ENCODE data around the gene EPHX1. TPM values are rescaled to one million over a fixed set of nuclear protein-coding genes. Genes with fewer than 3 reads are reported as not detected.

EPHX1 gene
- total RNA-seq, 1 donor from 2014 or later, result 1.0 TPM

DNA sequence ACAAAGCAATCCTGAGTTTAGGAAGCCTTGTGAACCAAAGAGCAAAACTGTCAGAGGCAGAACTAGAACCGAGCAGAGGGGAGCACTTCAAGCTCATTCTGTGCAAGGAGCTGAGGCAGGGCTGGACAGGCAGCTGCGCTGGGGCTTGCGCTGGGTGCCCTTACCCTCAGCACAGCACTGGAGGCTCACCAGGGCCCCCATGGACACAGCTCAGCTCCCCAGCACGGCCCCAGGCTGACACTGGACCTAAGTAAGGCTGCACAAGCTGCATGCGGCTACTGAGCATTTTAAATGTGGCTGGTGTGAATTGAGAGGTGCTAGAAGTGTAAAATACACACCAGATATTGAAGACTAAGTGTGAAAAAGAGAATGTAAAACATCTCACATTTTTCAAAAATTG is 50.2 kb downstream of the EPHX1 start:
- intact Hi-C loops (cut with micrococcal nuclease), result no loop called here

DNA sequence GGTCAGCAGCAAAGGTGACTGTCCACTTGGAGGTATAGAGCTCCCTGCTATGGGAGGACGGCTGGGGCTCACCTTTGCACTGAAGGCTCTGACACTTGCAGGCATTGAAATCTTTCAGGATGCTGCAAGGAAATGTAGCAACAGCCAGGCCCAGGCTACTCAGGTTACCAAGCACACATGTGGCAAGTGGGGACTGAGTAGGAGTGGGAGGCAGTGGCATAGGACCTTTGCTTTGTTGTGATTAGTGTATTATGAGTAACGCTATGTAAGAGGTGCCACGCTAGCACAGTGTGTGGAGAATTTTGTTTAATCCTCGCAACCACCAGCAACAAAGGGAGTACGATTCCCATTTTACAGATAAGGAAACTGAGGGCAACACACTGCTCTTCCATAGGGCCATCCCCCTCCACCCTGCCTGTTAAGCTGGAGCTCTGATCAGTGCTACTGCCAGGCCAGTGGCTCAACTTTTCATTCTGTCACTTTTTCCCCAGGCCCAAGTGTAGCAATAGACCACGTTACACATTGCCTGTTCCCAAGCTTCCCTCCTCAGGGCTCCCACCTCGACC is 51.0 kb downstream of the EPHX1 start:
- intact Hi-C loops (cut with micrococcal nuclease), result no loop called here

DNA sequence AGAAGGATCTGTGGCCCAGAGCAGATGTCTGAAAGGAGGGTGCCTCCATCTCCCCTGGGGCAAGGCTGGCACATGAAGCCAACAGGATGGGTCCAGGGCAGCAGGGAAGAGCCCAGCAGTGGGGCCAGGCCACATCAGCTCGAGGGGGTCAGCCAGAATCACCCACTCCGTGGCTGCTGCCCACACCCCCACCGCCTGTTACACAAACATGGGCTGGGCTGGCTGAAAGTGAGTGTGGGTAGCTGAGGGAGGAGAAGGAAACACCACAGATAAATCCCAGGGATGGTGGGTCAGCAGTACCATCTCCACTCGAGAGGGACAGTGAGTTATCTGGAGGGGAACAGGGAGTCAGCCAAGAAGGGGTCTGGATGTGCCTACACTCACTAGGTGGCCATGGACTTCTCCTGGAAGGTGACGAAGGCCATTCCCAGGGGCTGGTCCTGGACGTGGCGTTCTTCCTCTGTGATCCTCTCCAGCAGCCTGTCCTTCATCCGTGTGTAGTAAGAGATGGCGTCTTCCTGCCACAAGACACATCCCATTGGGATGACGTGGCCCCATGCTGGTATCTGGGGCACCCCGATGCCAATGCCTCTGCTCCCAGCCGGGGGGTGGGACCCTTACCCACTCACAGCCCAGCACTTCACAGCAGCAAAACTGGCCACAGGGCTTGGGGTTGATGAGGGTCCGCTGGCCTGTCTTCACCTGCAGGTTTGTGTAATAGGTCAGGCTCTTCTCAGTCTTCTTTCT is 52.1 kb downstream of the EPHX1 start:
- intact Hi-C loops (cut with micrococcal nuclease), result no loop called here

DNA sequence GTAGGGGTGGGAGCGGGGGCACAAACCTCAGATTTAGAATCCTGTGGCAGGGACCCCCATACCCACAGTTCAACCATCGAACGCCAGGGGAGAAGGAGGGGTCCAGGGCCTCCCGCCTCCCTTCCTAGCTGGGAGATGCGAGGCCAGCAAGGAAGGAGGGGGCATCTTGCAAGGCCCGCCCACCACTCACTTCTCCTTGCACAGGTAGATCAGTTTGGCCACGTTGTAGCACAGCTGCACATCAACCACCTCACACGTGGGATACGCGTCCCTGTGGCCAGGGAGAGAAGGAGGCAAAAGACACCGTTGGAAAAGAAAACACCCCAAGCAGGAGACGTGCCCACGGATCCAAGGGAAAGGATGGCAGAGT is 52.6 kb downstream of the EPHX1 start:
- intact Hi-C loops (cut with micrococcal nuclease), result no loop called here

DNA sequence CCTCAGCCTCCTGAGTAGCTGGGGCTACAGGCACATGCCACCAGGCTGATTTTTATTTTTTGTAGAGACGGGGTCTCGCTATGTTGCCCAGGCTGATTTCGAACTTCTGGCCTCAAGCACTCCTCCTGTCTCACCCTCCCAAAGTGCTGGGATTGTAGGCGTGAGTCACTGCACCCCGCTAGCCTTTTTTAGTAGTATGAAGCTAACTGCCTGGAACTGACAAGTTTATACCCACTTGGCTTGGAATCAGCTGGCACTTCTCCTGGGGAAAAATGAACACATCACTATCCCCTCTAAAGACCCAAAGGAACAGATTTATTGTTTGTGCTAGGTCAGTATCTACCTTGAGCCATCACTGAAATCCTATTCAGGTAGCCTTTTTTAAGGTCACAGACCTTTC is 53.2 kb downstream of the EPHX1 start:
- intact Hi-C loops (cut with micrococcal nuclease), result no loop called here

DNA sequence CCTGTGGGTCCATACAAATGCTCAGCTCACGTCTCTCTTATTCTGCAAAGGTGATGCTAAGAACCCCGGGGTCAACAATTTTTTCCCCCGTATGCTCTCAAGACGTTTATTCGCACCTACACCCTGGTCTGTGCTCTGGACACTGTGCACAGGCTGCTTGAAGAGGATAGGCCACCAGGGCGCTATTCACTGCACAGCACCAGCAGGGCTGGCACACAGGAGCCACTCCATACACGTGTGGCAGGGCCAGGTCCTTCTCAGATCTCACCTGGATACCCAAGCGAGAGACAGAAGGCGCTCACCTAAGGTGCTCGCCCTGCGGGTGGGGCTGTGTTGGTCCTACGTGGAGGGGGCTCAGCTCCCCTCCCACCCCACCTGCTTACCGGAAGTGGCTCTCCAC is 55.6 kb downstream of the EPHX1 start:
- intact Hi-C loops (cut with micrococcal nuclease), result no loop called here

DNA sequence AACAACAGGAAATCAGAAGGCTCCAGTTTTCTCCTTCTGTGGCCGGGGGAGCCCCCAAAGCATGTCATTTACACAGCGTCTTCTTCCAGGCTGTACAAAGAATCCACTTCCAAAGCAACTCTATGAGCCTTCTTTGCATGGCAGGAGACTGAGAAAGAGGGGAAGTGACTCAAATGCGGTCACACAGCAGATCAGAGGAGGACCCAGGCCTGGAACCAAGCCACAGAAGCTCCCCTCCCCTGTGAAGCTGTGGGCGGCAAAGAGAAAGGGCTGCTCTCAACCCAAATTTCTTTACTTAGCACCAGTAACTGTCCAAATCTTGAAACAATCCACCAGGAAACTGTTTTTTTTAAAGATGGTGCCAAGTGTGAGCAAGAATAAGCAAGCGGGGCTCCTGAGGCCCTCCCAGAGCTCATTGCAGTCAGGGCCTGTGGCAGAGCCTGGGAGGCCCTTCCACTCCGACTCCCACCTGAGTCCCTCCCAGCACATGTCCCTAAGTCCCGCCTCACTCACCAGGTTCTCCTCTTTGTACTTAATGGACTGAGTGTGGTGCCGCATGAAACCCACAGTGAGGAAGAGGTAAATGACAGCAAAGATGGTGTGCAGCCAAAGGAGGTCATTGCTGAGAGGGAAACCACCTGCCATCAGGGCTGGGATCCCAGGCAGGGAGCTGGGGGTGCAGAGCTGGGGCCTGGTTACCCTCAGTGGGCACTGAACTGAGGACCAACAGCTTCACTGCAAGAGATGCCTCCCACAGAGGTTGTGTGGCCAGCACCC is 56.3 kb downstream of the EPHX1 start:
- intact Hi-C loops (cut with micrococcal nuclease), result loop anchor here (1.0 to 2.0 kb wide), 5 partner anchors 15 to 88 kb away; no protein-coding TSS in a partner anchor

DNA sequence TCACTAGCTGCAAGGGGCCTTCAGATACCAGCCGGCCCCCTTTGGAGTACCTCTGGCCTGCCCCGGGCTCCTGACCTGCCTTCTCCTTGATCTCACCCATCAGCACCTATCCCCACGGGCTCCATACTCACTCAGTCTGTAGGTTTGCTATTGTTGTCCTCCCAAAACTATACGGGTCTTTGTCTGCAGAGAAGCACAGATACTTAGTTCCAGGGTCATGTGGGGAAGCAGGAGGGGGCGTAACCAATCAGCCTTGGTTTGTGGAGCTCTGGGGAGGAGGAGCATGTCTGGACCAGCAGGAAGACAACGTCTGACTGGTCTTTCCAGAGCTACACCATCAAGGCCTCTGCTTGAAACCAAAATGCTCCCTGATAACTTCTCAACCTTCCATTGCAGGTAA is 57.1 kb downstream of the EPHX1 start:
- intact Hi-C loops (cut with micrococcal nuclease), result loop anchor here (1.0 to 2.0 kb wide), 5 partner anchors 14 to 89 kb away; no protein-coding TSS in a partner anchor

DNA sequence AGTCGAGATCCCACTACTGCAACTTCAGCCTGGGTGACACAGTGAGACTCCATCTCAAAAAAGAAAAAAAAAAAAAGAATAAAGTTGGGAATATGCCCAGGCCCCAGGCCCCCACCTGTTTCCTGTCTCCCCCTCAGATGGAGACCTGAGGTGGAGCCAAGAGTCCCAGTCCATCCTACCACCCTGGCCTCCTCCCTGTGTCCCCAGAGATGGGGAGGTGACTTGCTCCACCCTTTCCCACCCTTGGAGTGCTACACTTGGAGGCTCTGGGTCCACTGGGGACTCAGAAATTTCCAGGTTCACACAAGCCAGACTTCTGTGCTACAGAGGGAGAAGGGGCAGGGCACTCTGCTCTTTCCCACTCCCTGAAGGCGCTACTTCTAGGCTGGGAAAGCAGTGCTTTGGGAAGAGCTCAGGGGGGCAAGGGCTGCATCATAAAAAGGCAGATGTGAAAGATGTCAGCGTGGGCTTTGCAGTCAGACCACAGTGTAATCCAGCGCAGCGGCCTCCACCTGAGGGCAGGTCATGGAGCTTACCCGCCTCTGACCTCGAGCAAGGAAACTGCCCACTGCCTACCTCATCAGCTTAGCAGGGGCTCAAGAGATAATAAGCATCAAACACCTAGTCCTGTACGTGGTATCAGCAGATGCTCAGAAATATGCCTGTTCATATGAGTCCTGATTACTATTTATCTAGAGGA is 58.9 kb downstream of the EPHX1 start:
- intact Hi-C loops (cut with micrococcal nuclease), result no loop called here

DNA sequence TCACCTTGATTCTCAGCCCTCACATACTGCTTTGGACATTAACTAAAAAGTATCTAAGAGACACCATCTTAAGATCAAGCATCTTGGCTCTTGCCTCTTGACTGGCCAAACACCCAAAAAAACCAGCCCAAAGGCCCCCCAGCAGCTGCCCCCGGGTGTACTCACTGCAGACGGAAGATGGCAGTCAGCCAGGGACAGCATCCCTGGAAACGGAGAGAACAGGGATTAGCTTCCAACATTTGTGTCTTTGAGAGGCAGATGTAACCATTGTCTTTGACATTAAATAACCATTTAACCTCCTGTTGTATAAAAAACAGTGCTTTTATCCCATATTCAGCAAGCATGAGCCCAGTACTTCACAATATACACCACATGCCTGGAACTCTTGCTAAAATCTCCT is 61.0 kb downstream of the EPHX1 start:
- intact Hi-C loops (cut with micrococcal nuclease), result no loop called here

DNA sequence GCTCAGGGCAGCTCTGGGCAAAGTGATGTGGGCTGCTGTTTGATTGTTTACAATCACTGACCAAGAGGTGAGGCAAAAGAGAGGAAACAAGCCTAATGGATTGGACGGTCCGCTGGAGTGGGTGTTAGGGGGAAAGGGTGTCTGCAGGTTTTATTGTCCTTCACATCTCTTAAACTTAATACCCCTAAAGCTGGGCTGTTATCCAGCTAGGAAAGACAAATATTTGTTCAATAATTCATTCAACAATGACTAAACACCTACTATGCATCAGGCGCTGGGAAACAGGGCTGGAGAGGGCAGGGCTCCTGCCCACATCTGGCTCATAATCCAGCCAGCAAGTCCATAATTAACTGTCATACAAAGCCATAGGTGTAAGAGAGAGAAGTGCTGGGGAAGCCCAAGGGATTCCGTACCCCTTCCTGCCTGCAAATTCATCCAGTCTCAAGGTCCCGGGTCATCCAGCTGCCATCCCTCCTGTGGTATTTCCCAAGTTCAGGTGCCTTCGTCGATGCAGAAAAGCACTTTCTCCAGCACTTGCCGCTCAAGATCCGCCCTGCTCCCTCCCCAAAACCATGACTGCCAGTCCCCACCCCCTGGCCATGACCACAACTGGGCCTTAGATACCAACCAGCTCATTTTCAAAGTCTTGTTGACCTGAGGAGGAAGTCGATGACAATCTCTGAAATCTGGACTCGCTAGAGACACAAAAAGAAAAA is 61.6 kb downstream of the EPHX1 start:
- intact Hi-C loops (cut with micrococcal nuclease), result no loop called here

DNA sequence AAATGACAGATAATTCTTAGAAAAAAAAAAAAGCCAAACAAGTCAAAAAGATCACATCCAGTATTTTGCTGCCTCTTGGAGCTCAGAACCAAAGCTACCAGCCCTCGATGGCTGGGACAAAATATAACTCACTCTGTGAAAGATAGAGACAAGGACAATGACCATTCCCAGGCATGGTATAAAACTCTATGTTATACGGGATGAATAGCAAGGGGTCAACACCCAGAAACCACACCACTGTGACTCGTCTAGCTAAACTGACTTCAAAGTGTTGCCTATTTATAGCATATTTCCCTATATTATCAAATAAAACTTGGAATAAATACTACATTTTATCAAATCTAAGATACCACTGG is 62.1 kb downstream of the EPHX1 start:
- intact Hi-C loops (cut with micrococcal nuclease), result no loop called here

DNA sequence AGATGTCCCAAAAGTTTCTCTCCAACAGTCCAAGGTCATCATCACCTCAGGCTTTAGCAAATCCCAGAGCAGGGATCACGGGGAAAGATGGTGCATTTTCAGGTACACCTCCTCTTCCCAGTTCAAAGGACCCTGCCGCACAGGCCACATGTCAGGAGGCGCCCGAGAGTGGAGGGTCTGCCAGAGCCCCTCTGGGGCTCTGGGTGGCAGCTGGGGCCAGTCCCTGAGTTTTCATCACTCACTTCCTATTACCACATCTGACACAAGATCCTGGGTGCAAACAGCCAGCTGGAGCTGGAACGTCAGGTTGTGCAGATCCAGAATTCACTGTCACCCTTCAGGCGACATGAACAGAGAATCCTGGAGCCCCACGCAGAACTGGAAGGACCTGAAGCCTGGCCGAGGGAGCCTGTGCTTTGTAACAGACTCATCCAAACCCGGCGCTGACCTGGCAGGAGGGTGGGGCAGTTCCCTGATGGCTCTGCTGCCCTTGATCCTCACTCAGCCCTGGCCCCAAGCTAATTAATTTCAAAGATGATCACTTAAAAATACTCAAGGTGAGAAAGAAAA is 63.4 kb downstream of the EPHX1 start:
- intact Hi-C loops (cut with micrococcal nuclease), result no loop called here

DNA sequence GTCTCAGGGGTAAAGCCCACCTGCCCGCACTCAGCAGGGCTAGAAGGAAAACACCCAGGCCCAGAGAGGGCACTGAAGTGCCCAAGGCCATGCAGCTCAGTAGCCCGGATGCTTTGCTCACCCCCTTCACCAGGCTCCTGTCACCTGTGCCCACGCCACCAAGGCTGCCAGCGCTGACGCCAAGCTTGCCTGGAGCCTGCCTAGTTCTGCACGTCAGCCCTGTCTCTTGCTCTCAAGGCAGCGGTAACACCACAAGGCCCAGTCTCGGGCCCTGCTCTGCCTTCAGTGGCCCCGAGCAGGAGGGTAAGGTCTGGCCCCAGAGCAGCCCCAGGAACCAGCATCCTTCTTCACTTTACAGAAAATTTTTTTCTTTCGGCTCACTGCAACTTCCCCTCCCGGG is 64.5 kb downstream of the EPHX1 start:
- intact Hi-C loops (cut with micrococcal nuclease), result no loop called here

DNA sequence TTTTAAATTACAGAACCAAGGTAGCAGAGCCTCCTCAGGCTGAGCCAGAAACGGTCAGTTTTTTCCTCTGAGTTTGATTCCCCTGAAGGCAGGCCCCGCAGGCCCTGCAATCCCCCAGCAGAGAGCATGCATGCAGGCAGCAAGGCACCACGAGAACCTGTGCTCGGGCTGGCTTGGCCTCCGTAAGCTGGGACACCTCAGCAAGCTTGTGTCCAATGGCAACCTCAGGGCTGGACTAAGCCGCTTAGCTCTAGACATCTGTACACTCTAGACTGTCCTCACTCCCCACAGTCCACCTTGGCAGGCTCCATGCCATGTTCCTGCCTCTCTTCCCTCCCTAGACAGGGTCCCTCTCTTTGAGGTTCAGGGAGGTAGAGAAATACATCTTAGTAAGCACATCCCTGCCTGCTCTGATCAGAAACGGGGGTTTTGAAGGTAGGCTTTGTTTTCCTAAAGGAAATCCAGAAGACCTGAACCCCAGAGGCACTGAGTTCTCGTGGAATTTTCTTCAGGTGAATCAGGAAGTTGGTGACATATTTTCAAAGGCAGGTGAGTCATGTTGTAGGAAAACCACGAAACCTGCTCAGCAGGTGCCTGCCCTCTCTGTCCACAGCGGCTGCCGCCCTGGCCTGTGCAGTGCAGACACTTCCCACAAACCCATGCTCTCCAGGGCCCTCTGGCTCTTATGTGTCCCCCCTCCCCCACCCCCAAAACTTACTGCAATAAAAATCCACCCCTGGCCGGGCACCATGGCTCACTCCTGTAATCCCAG is 65.3 kb downstream of the EPHX1 start:
- intact Hi-C loops (cut with micrococcal nuclease), result no loop called here

DNA sequence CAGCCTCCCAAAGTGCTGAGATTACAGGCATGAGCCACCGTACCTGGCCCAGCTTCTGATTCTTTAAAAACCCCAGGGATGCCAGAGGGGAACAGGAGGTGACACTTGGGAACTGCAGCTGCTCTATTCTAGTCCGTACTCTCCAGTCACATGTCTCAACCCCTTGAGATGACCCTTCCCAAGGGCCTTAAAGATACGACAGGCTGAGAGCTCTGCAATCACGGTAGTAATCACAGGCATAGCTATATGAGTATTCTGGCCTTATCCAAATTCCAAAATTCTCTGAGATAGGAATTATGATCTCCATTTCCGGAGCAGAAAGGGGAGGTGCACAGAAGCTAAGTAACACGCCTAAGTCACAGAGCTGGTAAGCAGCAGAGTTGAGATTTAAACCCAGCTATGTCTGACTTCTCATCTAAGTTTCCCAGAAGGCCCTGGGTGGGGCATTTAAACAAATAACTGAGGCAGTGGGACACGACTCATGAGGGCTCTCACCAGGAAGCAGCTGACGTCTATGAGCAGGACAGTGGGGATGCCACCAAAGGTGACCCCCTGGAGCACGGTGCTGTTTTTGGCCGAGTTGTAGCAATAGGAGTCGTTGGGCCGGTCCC is 67.1 kb downstream of the EPHX1 start:
- intact Hi-C loops (cut with micrococcal nuclease), result no loop called here

DNA sequence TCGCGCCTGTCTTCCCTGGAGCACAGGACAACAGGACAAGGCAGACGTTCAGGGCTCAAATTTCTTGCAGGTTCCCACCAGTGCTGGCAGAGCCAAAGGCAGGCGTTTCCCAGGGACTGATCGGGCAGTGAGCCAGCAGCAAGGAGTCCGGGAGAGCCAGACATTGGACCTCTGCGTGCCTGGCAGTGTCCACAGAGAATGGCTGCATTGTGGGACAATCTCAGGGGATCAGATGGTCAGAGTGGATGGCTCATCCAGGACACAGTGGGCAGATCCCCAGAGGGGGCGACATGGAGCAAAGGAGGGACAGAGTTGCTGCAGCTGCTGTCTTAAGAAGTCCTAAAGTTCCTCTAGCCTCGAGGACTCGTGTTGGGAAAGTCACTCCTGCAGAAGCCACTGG is 67.7 kb downstream of the EPHX1 start:
- intact Hi-C loops (cut with micrococcal nuclease), result no loop called here

DNA sequence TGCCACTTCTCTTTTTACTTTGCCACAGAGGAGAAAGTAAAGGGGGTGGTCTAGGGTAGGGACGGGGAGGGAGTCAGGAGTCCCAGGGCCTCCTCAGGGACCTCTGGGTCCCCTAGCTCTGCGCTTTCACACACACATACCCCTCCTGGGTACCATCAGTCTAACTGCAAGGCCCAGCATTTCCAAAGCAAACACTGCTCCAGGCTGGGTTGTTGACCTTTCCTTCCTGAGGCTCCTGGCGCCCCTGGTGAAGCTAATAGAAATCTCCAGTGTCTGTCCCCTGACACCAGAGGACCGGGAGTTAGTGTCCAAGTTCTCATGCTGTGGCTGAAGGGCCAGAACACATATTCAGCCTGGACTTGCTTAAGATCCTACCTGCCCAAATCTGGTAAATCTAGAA is 68.4 kb downstream of the EPHX1 start:
- intact Hi-C loops (cut with micrococcal nuclease), result no loop called here

DNA sequence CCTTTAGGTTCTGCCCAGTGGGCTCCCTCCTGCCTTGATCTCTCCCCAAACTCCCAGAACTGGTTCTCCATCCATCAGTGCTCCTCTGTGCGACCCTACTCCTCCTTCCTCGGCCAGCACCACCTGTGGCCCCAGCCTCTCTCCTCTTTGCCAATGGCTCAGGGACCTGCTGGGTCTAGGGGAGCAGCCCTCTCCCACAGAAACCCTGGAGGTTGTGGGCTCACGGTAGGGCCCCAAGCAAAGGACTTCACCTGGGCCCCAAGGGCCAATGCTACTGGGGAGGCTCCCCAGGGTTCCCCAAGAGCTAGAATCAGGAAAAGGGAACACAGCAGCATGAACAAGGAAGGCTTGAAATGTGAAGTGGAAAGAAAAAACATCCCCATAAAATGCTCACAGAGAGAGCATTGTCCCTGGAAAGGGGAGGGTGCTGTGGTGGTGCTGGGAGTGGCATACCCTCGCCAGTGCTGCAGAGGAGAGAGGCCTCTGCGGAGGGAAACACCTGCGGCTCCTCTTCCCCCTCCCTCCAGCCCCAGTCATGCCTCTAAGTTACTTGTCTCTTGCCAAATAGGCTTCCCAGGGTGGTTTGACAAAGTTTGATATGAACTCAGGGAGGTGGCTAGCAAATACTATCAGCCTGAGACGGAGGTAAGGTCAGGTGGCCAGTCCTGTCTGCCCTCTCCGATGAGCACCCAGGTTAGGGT is 69.7 kb downstream of the EPHX1 start:
- intact Hi-C loops (cut with micrococcal nuclease), result loop anchor here (5.0 to 10.0 kb wide), 5 partner anchors 118 to 1445 kb away; partner anchors contain the start of genes H3-3A, PARP1, SDE2 and WDR26

Measured in T-helper 1 cell treated with Interleukin-12 subunit alpha and Interleukin-12 subunit beta and Interleukin-4 antibody, amounts not matched to agents 30 ng/mL and 1 ng/mL, for 36 hours (primary cell).